Stimulated activated CD8-positive, alpha-beta memory T cell treated with anti-CD3 and anti-CD28 coated beads, Interleukin-7, amount 100 ng/mL, for 24 hours (primary cell): Measurements from ENCODE around the gene LNX1.

Source experiments
- DNase-seq: peaks from one replicate; pipeline ENCODE4 v3.0.0-alpha.2; 2020; ENCODE audit warnings: low read depth

Gene LNX1

GRCh38 chr4:53598901-53599300, 7.6 kb upstream of the LNX1 start:
- no peak for DNase-seq

GRCh38 chr4:53598483-53598882, 7.2 kb upstream of the LNX1 start:
- no peak for DNase-seq

DNA sequence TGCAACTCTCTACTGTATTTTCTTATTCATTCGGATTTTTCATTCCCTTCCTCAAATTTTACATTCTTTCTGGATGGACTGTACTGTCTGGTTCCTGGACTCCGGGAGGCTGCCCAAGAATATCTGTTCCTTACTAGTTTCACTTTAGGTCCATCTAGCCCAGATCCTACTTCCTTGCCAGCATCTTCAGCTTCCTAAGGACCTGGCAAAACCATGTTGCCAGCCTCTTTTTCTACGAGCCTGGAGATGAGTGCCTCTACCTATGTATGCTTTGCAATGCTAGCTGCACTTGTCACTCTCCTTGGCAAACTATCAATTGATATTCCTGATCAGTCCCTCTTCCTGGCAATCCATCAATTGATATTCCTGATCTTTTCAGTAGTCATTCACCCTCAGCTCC, 5.6 kb upstream of the LNX1 start:
- DNase-seq, result no peak

DNA sequence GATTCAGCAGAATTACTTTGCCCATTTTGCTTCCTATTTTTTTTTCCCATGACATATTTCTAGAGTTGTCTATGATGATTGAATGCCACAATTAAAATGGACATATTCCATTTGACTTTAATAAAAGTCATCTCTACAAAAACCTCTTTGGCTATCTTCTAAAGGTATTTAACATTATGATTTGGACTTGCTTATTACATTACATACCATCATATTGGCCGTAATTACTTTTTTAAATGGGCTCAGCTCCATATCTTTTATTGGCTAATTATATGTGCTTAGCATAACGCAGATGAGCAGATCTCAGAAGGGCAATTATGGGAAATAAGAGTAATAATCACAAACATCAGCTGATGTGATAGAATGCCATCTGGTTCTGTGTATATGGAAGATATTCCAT, 4.5 kb upstream of the LNX1 start:
- DNase-seq, result no peak

DNA sequence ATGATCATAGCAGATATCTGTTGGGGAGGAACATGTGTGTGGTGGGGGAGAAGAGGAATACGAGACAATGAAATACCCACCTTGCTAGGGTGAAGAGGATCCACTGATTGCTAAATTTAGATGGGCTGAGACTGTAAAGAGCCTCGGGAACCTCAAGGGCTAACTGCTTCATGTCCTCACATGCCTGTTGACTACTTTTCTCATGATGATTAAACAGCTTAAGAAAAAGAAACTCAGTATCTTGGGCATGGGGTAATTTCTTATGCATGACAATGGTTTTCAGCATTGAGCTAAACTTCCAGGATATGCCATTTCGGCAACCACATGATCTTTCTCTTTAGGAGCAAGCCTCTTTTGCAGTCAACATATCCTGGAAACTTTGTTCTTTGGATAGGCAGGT, 3.9 kb upstream of the LNX1 start:
- no peak for DNase-seq

- no peak for DNase-seq
Measured at GRCh38 chr4:53593765-53594164, 2.5 kb upstream of the LNX1 start.

GRCh38 chr4:53592686-53593501, 1.6 kb upstream of the LNX1 start:
- DNase-seq, result no peak

- DNase-seq, result no peak
Measured at GRCh38 chr4:53592122-53592521, 836 bp upstream of the LNX1 start.

DNA sequence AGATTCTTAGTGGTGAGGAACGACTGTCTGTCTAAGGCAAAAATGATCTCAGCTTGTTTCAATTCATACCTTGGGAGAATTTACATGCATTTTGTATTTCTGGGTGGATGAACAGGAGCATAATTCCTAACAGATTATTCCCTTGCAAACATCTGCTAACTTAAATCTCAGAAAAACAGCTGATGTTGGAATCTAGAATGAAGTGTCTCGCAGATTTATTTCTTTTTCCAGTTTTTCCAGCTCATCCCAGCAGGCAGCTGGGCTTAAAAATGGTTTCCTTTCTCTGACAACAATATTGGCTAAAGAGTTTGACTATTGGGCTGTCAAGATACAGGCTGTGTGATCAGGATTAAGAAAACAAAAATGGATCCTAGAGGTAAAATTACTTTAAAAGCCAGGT, 1.1 kb downstream of the LNX1 start:
- DNase-seq, result no peak

DNA sequence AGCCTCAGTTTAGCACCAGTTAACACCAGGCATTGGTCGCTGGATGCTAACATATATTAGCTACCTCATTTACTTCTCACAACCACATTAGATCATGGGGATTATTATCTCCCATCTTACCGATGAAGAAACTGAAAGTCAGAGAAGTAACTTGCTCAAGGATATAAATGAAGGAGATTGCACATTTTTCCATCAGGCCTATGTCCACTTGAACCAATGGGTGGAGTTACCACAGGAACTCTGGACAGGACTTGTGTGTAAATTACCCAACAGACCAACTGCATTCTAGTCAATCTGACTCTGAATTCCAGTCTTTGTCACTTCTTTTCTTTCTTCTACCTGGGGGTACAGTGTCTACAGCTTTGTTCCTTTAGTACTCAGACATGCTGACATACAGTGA, 1.8 kb downstream of the LNX1 start:
- no peak for DNase-seq

GRCh38 chr4:53587135-53587534, 4.2 kb downstream of the LNX1 start:
- DNase-seq, result no peak

DNA sequence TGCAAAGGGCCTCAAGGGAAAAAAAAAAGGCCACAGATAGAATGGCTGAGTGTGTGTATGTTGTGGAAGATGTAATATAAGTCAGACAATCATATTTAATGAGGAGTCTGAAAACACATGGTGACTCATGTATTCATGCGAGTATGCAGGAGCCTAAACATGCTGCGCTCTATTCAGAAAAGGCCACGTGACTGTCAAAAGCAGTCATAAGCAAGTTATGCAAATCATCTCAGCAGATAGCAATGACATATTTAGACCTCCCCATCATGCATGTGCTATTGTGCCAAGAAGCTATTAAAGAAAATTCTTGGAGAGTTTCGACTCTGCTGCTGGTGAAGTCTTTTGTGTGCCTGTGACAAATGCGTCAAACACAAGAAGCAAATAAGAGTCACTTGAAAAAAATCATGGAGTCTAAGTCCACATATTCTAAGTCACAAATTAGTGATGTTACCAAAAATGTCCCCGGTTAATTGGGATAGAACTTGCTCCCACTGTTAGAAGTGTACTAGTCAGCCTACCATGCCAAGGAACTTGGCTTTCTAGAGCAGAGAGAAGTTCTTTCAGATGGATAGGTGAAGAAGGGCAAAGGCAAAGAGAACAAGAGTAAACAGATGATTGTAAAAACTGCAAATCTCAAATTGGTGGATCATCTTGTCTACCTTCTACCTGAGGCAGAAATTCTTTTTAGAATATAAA, 5.0 kb downstream of the LNX1 start:
- DNase-seq, result no peak

- no peak for DNase-seq
Measured at GRCh38 chr4:53584658-53585057, 6.6 kb downstream of the LNX1 start.

DNA sequence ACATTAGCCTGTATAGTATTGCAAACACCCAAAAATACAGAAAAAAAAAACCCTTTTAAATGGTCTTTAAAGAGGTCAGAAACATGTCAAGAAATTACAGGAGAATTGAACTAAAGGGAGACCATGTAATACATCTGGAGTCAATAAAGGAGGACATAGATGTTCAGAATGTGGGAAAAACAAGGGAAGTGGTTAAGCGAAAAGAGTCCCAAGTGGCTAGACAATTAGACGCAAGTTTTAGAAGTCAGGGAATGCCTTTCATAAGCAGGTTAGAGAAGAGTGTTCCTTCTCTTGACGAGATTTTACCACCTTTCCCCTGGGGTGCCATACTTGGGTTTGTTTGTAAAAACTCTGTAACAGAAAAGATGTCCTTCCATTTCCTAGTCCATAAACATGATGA, 7.8 kb downstream of the LNX1 start:
- DNase-seq, result no peak

- no peak for DNase-seq
Measured at GRCh38 chr4:53582194-53582593, 9.1 kb downstream of the LNX1 start.

- no peak for DNase-seq
Measured at GRCh38 chr4:53580274-53580673, 11.0 kb downstream of the LNX1 start.

DNA sequence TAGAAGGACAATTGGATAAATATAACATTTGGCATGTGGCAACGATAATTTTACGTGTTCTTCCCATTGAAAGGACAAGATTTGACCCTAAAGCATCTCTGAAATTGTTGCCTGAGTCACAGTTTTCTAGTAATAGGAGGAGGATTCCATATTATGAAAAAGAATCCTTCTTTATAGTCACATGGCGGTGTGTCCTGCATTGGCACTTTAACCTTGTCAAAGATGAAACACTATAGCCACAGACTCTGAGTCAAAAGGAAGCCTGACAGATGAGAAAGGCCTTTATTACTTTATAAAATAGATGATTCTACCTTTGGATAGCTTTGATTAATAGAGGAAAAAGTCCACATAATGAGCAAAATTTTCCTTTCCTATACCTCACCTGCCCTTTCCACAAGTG, 11.5 kb downstream of the LNX1 start:
- DNase-seq, result no peak

GRCh38 chr4:53576676-53577372, 14.5 kb downstream of the LNX1 start:
- DNase-seq, result no peak

GRCh38 chr4:53576071-53576617, 15.1 kb downstream of the LNX1 start:
- DNase-seq, result no peak

DNA sequence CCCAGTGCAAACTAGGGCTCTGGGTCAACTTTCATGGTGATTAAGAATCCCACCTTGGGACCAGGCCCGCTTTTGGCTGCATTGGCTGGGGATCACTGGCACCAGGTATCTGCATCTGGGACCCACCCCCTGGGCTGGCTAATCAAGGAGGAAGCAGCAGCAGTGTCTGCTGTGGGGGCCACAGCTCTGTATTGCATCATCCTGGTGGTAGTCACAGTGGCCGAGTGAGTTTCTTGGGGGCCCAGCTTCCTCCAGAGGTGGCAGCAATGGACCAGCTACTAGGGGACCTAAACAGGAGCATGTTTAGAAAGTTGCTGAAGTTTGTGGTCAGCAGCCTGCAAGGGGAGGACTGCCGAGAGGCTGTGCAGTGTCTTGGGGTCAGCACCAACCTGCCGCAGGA, 15.7 kb downstream of the LNX1 start:
- no peak for DNase-seq

- DNase-seq, result no peak
Measured at GRCh38 chr4:53574528-53574927, 16.8 kb downstream of the LNX1 start.

GRCh38 chr4:53573696-53574095, 17.6 kb downstream of the LNX1 start:
- no peak for DNase-seq

GRCh38 chr4:53572600-53572994, 18.7 kb downstream of the LNX1 start:
- DNase-seq, result no peak
